HFF-Myc (cell line): Measurements from ENCODE around the gene GGT6.
"Not testable (repeated sequence)": the region's sequence is repeated elsewhere in the genome, so short reads cannot be mapped to it uniquely, and the experiment has no call there.

ENCODE experiments used
- DNase-seq: peaks from one replicate; pipeline ENCODE4 v3.0.0-alpha.2; 2011; ENCODE audit warnings: low read depth; ENCODE audit errors: extremely low read depth
- H3K4me3 ChIP-seq: replicated peaks from 2 replicates; pipeline ENCODE4 v1.5.1; 2011; ENCODE audit warnings: low read depth, mild to moderate bottlenecking, control low read depth, low read length
- TF ChIP-seq, protein P1 (sequence below): IDR thresholded peaks from 2 replicates; pipeline ENCODE4 v1.5.1; 2012; ENCODE audit warnings: mild to moderate bottlenecking, low read depth, low read length, control low read depth; ENCODE audit errors: missing control alignments

GGT6 gene

DNA sequence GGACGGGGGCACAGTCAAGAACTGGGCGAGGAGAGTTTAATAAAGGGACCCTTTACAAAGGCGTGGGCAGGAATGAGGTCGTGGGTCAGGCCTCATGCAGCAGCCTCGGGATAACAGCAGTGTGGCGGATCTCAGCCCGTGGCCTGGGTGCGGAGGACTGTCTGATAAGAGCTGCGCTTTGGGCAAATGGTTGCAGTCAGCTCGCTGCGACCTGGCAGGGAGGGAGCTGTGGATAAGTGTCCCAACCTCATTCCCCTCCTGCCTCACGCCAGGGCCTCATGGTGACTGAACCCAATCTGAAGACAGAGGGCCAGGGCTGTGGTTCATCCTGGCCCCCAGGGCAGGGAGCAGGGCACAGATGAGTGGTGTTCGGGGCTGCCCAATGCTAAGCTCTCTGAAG lies 37.6 kb upstream of the GGT6 start:
- no peak overlapping the region for H3K4me3 ChIP-seq
- DNase-seq: no peak

DNA sequence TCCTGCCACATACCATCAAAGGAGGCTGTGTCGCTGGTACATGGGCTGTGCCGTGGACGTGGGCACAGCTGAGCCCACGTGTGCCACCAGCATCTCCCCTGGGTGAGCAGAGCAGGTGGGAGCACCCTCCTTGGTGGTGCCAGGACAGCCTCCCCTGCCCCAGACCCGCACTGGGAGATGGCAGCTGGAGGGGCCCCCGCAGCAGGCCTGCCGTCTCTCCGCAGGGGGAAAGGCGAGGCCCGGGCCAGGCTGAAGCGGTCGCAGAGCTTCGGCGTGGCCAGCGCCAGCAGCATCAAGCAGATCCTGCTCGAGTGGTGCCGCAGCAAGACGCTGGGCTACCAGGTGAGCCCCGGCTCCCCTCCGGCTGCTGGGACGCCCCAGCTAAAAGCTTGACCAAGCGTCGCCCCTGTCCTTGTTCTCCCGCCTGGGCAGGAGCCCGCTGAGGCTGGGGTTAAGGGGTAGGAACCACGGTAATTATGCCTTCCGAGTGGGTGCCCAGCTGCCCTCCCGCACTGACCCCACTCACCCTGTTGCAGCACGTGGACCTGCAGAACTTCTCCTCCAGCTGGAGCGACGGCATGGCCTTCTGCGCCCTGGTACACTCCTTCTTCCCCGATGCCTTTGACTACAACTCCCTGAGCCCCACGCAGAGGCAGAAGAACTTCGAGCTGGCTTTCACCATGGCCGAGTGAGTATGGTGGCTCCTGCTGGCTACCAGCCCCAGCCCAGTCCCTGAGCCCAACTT lies 36.4 kb upstream of the GGT6 start:
- H3K4me3 ChIP-seq: no peak overlapping the region
- no peak for DNase-seq
- TF ChIP-seq, protein P1, sequence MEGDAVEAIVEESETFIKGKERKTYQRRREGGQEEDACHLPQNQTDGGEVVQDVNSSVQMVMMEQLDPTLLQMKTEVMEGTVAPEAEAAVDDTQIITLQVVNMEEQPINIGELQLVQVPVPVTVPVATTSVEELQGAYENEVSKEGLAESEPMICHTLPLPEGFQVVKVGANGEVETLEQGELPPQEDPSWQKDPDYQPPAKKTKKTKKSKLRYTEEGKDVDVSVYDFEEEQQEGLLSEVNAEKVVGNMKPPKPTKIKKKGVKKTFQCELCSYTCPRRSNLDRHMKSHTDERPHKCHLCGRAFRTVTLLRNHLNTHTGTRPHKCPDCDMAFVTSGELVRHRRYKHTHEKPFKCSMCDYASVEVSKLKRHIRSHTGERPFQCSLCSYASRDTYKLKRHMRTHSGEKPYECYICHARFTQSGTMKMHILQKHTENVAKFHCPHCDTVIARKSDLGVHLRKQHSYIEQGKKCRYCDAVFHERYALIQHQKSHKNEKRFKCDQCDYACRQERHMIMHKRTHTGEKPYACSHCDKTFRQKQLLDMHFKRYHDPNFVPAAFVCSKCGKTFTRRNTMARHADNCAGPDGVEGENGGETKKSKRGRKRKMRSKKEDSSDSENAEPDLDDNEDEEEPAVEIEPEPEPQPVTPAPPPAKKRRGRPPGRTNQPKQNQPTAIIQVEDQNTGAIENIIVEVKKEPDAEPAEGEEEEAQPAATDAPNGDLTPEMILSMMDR: no peak

More for the DNA sequence above, 37.6 kb upstream of the GGT6 start:
- TF ChIP-seq, protein P1: no peak

- not testable (repeated sequence) for H3K4me3 ChIP-seq, DNase-seq
Measured at GRCh38 chr17:4595685-4596342, 35.4 kb upstream of the GGT6 start.

- DNase-seq: no peak
- TF ChIP-seq, protein P1: peak; percentile 5
- no peak overlapping the region for H3K4me3 ChIP-seq
Measured at GRCh38 chr17:4594931-4595684, 34.7 kb upstream of the GGT6 start.

GRCh38 chr17:4594406-4594805 lies 34.0 kb upstream of the GGT6 start:
- TF ChIP-seq, protein P1: no peak

GRCh38 chr17:4593021-4593421 lies 32.6 kb upstream of the GGT6 start:
- no peak for DNase-seq
- H3K4me3 ChIP-seq: no peak overlapping the region
- TF ChIP-seq, protein P1: no peak

More at GRCh38 chr17:4594406-4594805, 34.0 kb upstream of the GGT6 start:
- H3K4me3 ChIP-seq: no peak overlapping the region
- DNase-seq: no peak
